SH-SY5Y (cell line): Measurements from ENCODE around the gene PPP1R26.

Source experiments
- GATA2 ChIP-seq: IDR thresholded peaks from 2 replicates; pipeline ENCODE4 v1.6.1; 2011; ENCODE audit warnings: mild to moderate bottlenecking, low read depth, low read length
- GATA3 ChIP-seq: IDR thresholded peaks from 2 replicates; pipeline ENCODE4 v1.6.1; 2011; ENCODE audit warnings: low read depth, mild to moderate bottlenecking, low read length, moderate library complexity

DNA sequence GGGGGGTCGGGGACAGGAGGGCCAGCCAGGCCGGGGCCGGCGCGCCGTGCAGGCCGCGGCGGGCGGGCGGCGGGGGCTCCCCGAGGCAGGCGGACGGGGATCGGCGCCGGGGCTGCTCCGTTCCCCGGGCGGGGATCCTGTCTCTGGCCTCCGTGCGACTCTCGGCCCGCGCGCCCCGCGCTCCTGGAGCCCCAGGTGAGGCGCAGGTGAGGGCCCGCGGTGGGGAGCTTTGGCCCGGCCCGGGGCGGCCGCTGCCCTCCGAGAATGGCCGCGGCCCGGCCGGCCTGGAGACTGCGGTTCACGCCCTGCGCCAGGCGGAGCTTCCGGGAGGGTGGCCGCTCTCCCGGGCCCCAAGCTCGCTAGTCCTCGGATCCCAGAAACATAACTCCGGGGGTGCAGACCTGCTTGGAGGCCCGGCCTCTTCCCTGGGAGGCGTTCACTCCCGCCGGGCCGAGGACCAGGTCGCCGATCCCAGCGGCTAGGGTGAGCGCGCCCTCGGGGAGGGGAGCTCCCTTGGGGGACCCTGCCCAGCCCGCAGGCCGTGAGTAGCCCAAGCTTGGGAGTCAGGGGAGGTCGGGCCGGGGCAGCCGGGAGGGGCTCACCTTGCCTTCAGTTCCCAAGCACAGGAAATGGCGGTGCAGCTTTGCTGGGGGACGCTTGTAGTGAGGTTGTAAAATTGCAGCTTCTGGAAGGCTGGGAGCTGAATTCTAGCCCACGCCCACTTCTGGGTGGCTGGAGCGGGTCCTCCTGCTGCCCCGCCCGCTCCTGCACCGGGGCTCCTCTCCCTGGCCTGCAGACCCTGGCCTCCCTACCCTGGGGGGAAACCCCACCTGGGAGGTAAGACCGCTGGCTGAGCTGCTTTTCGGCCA is 723 bp downstream of the PPP1R26 start:
- TF ChIP-seq GATA2 (no peak), GATA3 (no peak)
